ENCODE results near the gene RPRML.
"Not testable (repeated sequence)": the region's sequence is repeated elsewhere in the genome, so short reads cannot be mapped to it uniquely, and the experiment has no call there.

The RPRML gene

DNA sequence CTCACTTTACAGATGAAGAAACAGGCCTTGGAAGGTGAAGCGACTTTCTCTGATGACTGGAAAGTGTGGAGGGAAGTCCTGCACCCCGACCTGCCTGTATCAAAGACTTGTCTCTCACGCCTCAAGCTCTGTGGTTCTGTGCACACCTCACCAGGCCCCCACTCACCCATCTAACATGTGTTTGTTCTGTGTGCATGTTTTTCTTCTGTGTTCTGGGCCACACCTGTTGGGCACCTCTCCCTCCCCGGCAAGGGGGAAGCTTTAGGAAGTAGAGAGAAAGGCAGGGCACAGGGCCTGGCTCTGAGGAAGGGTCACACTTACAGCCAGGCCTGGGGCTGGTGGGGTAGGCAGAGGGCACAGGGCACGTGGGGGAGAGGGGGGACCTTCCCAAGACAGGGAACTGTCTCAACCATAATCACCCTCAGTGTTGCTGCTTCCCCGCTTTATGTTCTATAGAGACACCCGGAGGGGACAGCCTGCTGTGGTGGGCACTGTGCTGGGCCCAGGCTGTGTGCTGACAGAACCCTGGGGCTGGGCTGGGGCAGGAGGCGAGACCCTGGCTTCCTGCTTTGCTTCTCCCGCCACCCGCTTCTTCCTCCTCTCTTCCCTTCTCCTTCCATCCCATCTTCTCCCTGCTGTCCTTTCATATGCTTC lies 7.3 kb downstream of the RPRML start:
- FAIRE-seq (no peak), DNase-seq (ENCODE audit: insufficient read length) (no peak)
- TF ChIP-seq TAF1 (IDR thresholded peaks at IDR 0.05; ENCODE audit: borderline replicate concordance, low read depth, low read length): no peak
- no peak for TF ChIP-seq POLR2AphosphoS5 (IDR thresholded peaks at IDR 0.05; ENCODE audit: low read depth, low read length)
- TF ChIP-seq POLR2A (IDR thresholded peaks at IDR 0.05; ENCODE audit: low read depth, low read length): no peak

DNA sequence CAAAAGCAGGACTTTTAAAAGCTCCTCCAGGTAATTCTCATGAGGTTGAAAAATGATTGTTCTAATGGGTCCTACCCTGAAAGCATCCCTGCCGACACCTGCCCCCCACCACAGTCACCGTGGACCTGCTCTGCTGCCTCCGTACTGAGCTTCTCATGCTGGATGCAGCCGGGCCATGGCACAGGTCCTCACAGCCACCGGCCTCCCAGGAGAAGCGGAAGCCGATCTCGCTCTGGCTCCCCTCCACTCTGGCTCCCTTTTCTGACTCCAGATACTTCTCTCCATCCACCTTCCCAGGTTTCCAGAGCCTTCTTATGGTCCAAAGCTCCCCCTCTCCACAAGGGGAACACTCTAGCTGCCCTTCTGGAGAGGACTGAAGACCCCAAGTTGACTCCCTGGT lies 10.2 kb downstream of the RPRML start:
- DNase-seq (ENCODE audit: insufficient read length): no peak
- TF ChIP-seq POLR2A (IDR thresholded peaks at IDR 0.05; ENCODE audit: low read depth, low read length) (no peak), TAF1 (IDR thresholded peaks at IDR 0.05; ENCODE audit: borderline replicate concordance, low read depth, low read length) (no peak), POLR2AphosphoS5 (IDR thresholded peaks at IDR 0.05; ENCODE audit: low read depth, low read length) (no peak)
- FAIRE-seq: no peak

DNA sequence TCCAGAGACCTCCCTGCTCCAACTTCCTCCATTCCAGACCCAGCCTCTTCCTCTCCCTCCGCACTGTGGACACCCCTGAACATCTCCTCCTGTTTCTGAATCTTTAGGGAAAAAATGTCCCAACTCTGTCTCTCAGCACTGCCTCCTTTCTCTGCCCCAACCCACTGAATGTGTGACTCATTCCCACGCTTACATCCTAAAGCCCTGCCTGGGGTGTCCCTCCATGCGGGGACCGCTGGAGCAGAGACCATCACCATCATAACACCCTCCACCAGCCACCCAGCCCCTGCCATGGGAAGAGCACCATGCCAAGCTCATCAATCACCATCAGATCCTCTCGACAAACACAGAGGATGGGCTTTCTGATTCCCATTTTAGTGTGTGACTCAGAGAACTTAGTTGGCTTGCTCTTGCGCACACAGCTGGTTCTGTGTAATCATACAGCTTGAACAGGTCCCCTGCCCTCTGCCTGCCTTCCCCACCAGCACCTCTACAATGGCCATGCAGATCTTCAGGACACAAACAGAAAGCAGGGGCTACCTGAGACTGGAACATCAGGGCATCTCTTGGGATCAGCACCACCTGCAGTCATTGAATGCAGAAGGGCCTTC lies 10.7 kb downstream of the RPRML start:
- no peak for TF ChIP-seq POLR2A (IDR thresholded peaks at IDR 0.05; ENCODE audit: low read depth, low read length)
- no peak for TF ChIP-seq POLR2AphosphoS5 (IDR thresholded peaks at IDR 0.05; ENCODE audit: low read depth, low read length)
- TF ChIP-seq TAF1 (IDR thresholded peaks at IDR 0.05; ENCODE audit: borderline replicate concordance, low read depth, low read length): no peak
- FAIRE-seq: no peak

DNA sequence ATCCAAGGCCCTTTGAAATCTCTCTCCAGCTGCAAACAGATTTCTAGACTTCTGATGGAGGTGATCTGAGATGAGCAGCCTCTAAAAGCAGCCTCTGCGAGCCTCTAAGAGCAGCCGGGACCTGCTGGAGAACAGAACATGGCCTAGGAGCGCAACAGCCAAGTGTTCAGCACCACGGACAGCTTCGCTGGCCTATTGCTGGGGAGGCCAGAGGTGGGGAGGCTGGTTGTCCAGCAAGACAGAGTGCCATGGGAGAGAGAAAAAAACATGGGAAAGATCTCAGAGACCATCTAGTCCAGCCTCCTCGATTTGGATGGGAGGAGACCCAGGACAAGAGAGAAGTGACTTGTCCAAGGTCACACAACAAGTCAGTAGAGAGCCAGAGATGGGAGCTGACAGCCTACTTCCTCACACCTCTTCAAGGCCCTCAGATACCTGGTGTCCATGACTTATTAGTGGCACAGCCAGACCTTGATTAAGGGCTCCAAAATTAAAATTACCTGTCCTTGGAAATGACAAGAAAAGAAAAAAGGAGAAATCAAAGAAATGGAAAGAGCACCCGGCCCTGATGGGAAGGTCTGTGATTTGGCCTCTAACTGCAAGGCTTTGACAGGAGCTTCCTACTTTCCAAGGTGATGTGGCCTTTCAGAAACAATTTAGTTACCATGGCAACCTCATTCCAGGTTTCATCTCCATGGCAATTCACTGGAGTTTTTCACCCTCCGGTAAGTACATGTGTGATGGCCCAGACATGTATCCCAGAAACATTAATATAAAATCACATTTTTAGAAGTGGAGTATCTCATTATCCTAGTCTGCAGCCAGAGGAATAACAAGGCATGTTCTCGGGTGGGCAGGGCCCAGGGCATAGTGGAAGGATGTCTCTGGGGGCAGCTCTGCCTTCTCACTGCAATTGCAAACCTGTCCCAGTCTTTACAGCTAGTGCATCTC lies 14.5 kb downstream of the RPRML start:
- TF ChIP-seq POLR2AphosphoS5 (IDR thresholded peaks at IDR 0.05; ENCODE audit: low read depth, low read length): no peak
- TF ChIP-seq TAF1 (IDR thresholded peaks at IDR 0.05; ENCODE audit: borderline replicate concordance, low read depth, low read length): no peak
- TF ChIP-seq POLR2A (IDR thresholded peaks at IDR 0.05; ENCODE audit: low read depth, low read length): no peak
- no peak for FAIRE-seq
- no peak for DNase-seq (ENCODE audit: insufficient read length)

More for the DNA sequence above, 10.7 kb downstream of the RPRML start:
- DNase-seq (ENCODE audit: insufficient read length): no peak

DNA sequence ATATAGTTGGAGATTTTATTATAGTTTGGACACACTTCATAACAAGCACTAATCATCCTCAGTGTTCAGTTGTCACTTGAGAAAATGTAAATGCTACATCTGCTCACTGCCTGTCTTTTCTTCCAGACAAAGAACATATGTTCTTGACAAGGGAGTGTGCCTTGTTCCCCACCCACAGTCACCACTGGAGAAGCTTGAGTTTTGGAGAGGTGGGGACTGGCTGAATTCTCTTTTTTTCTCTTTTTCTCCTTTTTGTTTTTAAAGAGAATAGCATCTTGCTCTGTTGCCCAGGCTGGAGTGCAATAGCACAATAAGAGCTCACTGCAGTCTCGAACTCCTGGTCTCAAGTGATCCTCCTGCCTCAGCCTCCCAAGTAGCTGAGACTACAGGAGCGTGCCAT lies 15.5 kb downstream of the RPRML start:
- FAIRE-seq (no peak), DNase-seq (ENCODE audit: insufficient read length) (no peak)
- TF ChIP-seq POLR2AphosphoS5 (IDR thresholded peaks at IDR 0.05; ENCODE audit: low read depth, low read length) (no peak), TAF1 (IDR thresholded peaks at IDR 0.05; ENCODE audit: borderline replicate concordance, low read depth, low read length) (no peak), POLR2A (IDR thresholded peaks at IDR 0.05; ENCODE audit: low read depth, low read length) (no peak)

DNA sequence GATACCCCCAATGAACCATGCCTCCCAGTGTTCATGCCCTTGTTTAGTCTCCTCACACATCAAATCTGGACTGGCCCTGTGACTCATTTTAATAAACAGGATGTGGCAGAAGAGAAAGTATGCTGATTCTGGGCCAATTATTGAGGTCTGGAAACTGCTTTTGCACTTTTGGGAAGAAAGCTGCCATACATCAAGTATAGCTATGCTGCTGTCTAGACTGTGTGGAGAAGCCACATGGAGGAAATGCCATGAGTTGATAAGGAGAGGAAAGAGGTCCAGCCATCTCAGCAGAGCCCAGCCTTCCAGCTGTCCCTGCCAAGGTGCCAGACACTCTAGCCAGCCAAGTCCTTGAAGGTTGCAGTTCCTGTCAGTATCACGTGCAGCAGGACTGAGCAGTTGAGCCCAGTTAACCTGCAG lies 16.7 kb downstream of the RPRML start:
- no peak for TF ChIP-seq TAF1 (IDR thresholded peaks at IDR 0.05; ENCODE audit: borderline replicate concordance, low read depth, low read length)
- no peak for TF ChIP-seq POLR2A (IDR thresholded peaks at IDR 0.05; ENCODE audit: low read depth, low read length)
- TF ChIP-seq POLR2AphosphoS5 (IDR thresholded peaks at IDR 0.05; ENCODE audit: low read depth, low read length): no peak
- no peak for DNase-seq (ENCODE audit: insufficient read length)
- no peak for FAIRE-seq

DNA sequence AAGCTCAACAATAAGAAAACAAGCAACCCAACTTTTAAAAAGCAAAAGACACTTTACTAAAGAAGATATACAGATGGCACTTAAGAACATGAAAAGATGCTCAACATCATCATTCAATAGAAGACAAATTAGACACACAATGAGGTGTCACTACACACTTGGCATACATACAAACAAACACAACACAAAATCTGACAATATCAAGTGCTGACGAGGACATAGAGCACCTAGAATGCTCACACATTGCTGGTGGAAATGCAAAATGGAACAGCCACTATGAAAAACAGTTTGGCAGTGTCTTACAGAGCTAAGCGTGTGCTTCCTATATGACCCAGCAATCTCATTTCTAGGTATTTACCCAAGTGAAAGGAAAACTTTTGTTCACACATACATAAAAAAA lies 18.9 kb downstream of the RPRML start:
- TF ChIP-seq POLR2AphosphoS5 (IDR thresholded peaks at IDR 0.05; ENCODE audit: low read depth, low read length): no peak
- DNase-seq (ENCODE audit: insufficient read length) (no peak), FAIRE-seq (no peak)

DNA sequence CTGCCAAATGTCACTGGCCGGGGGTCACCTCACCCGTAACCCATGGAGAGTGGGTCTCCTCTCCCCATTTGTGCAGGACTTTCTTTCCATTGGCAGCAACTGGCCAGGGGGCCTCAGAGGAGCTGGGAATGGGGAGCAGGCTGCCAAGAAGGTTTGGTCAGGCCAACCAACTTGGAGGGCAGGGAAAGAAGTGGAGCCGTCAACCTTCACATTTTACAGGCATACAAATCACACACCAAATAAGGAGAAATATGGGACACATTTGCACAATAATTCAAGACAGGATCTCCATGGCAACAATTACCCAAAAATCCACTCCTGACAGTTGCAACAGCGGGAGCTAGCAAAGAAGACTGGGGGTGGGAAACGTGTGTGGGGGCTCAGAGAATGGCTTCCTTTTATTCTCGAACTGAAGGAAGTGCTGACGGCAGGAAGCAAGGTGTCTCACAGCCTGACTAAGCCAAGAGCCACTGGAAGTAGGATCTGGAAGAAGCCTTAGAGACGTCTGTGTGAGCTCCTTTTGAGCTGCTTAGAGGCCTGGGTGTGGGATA lies 20.9 kb downstream of the RPRML start:
- DNase-seq (ENCODE audit: insufficient read length) (no peak), FAIRE-seq (no peak)
- TF ChIP-seq POLR2A (IDR thresholded peaks at IDR 0.05; ENCODE audit: low read depth, low read length) (no peak), POLR2AphosphoS5 (IDR thresholded peaks at IDR 0.05; ENCODE audit: low read depth, low read length) (no peak), TAF1 (IDR thresholded peaks at IDR 0.05; ENCODE audit: borderline replicate concordance, low read depth, low read length) (no peak)

DNA sequence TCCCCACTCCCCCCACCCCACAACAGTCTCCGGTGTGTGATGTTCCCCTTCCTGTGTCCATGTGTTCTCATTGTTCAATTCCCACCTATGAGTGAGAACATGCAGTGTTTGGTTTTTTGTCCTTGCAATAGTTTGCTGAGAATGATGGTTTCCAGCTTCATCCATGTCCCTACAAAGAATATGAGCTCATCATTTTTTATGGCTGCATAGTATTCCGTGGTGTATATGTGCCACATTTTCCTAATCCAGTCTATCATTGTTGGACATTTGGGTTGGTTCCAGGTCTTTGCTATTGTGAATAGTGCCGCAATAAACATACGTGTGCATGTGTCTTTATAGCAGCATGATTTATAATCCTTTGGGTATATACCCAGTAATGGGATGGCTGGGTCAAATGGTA lies 25.9 kb downstream of the RPRML start:
- not testable (repeated sequence) for FAIRE-seq; DNase-seq (ENCODE audit: insufficient read length)

DNA sequence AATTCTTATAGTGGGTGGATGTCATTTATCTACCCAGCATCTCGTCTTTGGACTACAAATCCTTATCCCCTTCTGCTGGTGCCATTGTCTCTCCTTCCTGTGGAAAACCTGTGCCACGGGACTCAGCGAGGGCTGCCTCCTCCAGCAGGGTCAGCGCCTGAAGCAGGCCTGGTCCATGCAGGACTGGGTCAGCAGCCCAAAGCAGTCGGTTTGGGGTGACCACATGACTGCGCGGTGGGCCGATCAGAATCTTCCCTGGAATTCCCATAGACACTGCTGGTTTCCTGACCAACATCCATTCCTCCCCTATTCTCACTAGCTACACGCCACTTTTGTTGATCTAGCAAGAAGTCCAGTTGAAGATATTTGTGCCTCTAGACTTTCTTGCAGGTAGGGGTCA lies 26.9 kb downstream of the RPRML start:
- DNase-seq (ENCODE audit: insufficient read length) (no peak), FAIRE-seq (no peak)
- TF ChIP-seq POLR2AphosphoS5 (IDR thresholded peaks at IDR 0.05; ENCODE audit: low read depth, low read length) (no peak), POLR2A (IDR thresholded peaks at IDR 0.05; ENCODE audit: low read depth, low read length) (no peak), TAF1 (IDR thresholded peaks at IDR 0.05; ENCODE audit: borderline replicate concordance, low read depth, low read length) (no peak)

DNA sequence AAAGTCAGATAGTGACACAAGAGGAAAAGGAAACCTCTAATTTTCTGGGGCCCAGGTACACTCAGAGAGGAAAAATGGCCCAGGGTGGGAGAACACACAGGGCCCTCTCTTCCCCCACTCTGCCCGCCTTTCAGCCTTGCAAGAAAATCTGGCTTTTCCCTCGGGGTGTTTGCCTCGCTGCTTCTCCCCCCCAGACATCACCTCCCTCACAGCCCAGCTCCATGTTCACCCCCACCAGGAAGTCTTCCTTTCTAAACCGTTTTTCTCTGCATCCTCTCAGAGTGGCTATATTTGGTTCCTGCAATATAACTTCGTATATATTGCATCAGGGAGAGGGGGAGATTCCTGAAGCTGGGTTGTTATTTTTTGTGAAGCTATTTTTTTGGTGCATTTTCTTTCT lies 27.3 kb downstream of the RPRML start:
- TF ChIP-seq POLR2A (IDR thresholded peaks at IDR 0.05; ENCODE audit: low read depth, low read length) (no peak), TAF1 (IDR thresholded peaks at IDR 0.05; ENCODE audit: borderline replicate concordance, low read depth, low read length) (no peak), POLR2AphosphoS5 (IDR thresholded peaks at IDR 0.05; ENCODE audit: low read depth, low read length) (no peak)

More for the DNA sequence above, 27.3 kb downstream of the RPRML start:
- FAIRE-seq (no peak), DNase-seq (ENCODE audit: insufficient read length) (no peak)
